Trophoblast cell (in vitro differentiated cells and primary cell): ENCODE data around the gene FAM78B.

Experiments
- DNase-seq, 2 donors: peaks; one replicate each; pipeline ENCODE4 v3.0.0-alpha.2; 2016
- H2AFZ ChIP-seq: 2 replicates; pipeline ENCODE4 v1.6.1; 2013; ENCODE audit warnings: low read length, moderate library complexity, mild to moderate bottlenecking; ENCODE audit not compliant: insufficient read depth, poor library complexity
- H2AK5ac ChIP-seq: 2 replicates; pipeline ENCODE4 v1.6.1; 2013; ENCODE audit warnings: mild to moderate bottlenecking, low read length
- H2BK120ac ChIP-seq: 2 replicates; pipeline ENCODE4 v1.6.1; 2013; ENCODE audit warnings: low read length, mild to moderate bottlenecking, moderate library complexity; ENCODE audit not compliant: insufficient read depth, poor library complexity
- H2BK12ac ChIP-seq: 2 replicates; pipeline ENCODE4 v1.6.1; 2013; ENCODE audit warnings: mild to moderate bottlenecking, low read length, moderate library complexity
- H2BK5ac ChIP-seq: 2 replicates; pipeline ENCODE4 v1.6.1; 2013; ENCODE audit warnings: low read length, low read depth, moderate library complexity, mild to moderate bottlenecking; ENCODE audit not compliant: poor library complexity
- H3K14ac ChIP-seq: 2 replicates; pipeline ENCODE4 v1.6.1; 2013; ENCODE audit warnings: mild to moderate bottlenecking, low read length
- H3K18ac ChIP-seq: 2 replicates; pipeline ENCODE4 v1.6.1; 2013; ENCODE audit warnings: mild to moderate bottlenecking, low read length
- H3K23ac ChIP-seq: 2 replicates; pipeline ENCODE4 v1.6.1; 2013; ENCODE audit warnings: low read length
- H3K27ac ChIP-seq: 2 replicates; pipeline ENCODE4 v1.5.1; 2013; ENCODE audit warnings: low read depth, mild to moderate bottlenecking, inconsistent platforms, low read length, moderate library complexity
- H3K27me3 ChIP-seq: 2 replicates; pipeline ENCODE4 v1.6.1; 2013; ENCODE audit warnings: inconsistent platforms, mild to moderate bottlenecking, low read length, moderate library complexity; ENCODE audit not compliant: insufficient read depth
- H3K36me3 ChIP-seq, 2 experiments: 1 replicate in 1 of 2; 2 replicates in 1 of 2; pipeline ENCODE4 v1.6.1; 2013; ENCODE audit warnings: low read length in 2 of 2, mild to moderate bottlenecking in 2 of 2, moderate library complexity in 1 of 2; ENCODE audit not compliant: insufficient read depth in 2 of 2, control insufficient read depth in 1 of 2
- H3K4ac ChIP-seq: 2 replicates; pipeline ENCODE4 v1.6.1; 2013; ENCODE audit warnings: low read depth, mild to moderate bottlenecking, low read length, moderate library complexity
- H3K4me1 ChIP-seq, 2 experiments: 1 replicate in 1 of 2; 2 replicates in 1 of 2; pipeline ENCODE4 v1.6.1; 2013; ENCODE audit warnings: low read length in 2 of 2, mild to moderate bottlenecking in 2 of 2, moderate library complexity in 1 of 2; ENCODE audit not compliant: insufficient read depth in 2 of 2, control insufficient read depth in 1 of 2
- H3K4me2 ChIP-seq: 2 replicates; pipeline ENCODE4 v1.6.1; 2013; ENCODE audit warnings: inconsistent platforms, mild to moderate bottlenecking, low read length, moderate library complexity
- H3K4me3 ChIP-seq: 2 replicates; pipeline ENCODE4 v1.5.1; 2013; ENCODE audit warnings: mild to moderate bottlenecking, low read depth, low read length, inconsistent platforms
- H3K79me1 ChIP-seq: one replicate; pipeline ENCODE4 v1.6.1; 2013; ENCODE audit warnings: low read length
- H3K79me2 ChIP-seq: 2 replicates; pipeline ENCODE4 v1.6.1; 2013; ENCODE audit warnings: low read length, mild to moderate bottlenecking; ENCODE audit not compliant: control insufficient read depth, insufficient read depth, poor library complexity
- H3K9ac ChIP-seq: 2 replicates; pipeline ENCODE4 v1.6.1; 2013; ENCODE audit warnings: mild to moderate bottlenecking, low read length
- H3K9me3 ChIP-seq: 2 replicates; pipeline ENCODE4 v1.6.1; 2013; ENCODE audit warnings: low read depth, mild to moderate bottlenecking, control low read depth, inconsistent platforms, low read length; ENCODE audit not compliant: insufficient read depth
- H4K12ac ChIP-seq: 2 replicates; pipeline ENCODE4 v1.6.1; 2013; ENCODE audit warnings: low read depth, mild to moderate bottlenecking, low read length, moderate library complexity
- H4K8ac ChIP-seq: 2 replicates; pipeline ENCODE4 v1.6.1; 2013; ENCODE audit warnings: low read depth, mild to moderate bottlenecking, low read length, moderate library complexity
- H4K91ac ChIP-seq: one replicate; pipeline ENCODE4 v1.6.1; 2013; ENCODE audit warnings: low read depth, mild to moderate bottlenecking, low read length, moderate library complexity
- WGBS: extraction: QIAGEN DNeasy Blood & Tissue Kit; methylation state at CpG from one replicate; pipeline ENCODE4 v1.1.7; 2013; ENCODE audit warnings: missing lambda C conversion rate; ENCODE audit not compliant: insufficient read length, insufficient coverage; ENCODE audit errors: extremely low coverage; 5-methylcytosine and 5-hydroxymethylcytosine counted together

Gene FAM78B

GRCh38 chr1:166086113-166086883 is 80.5 kb downstream of the FAM78B start:
- Histone ChIP-seq H3K9me3 (peaks cover 1% of the 10 kb centered on the region), H2AFZ (no peak overlapping the region), H2BK5ac (no peak overlapping the region), H3K79me2 (no peaks in the 10 kb centered on the region), H3K4me3 (no peak overlapping the region), H4K91ac (no peak overlapping the region), H2AK5ac (no peak overlapping the region), H3K27me3 (no peaks in the 10 kb centered on the region), H4K8ac (no peak overlapping the region), H3K18ac (no peak overlapping the region), H3K79me1 (no peaks in the 10 kb centered on the region), H3K27ac (no peak overlapping the region), H3K23ac (no peak overlapping the region), H3K4ac (no peak overlapping the region), H4K12ac (no peak overlapping the region), H3K4me1 (no peaks in the 10 kb centered on the region), H2BK120ac (no peak overlapping the region), H3K14ac (no peak overlapping the region), H3K4me2 (no peak overlapping the region), H3K36me3 (no peaks in the 10 kb centered on the region), H2BK12ac (no peak overlapping the region), H3K9ac (no peak overlapping the region)
- no CpG with 5 or more reads among the region's 6 CpGs for WGBS
- DNase-seq = no peak

GRCh38 chr1:166084613-166085012 is 82.2 kb downstream of the FAM78B start:
- Histone ChIP-seq H4K12ac (no peak overlapping the region), H2AK5ac (no peak overlapping the region), H3K4me2 (no peak overlapping the region), H2AFZ (no peak overlapping the region), H3K27me3 (no peaks in the 10 kb centered on the region), H3K14ac (no peak overlapping the region), H4K91ac (no peak overlapping the region), H3K4ac (no peak overlapping the region), H3K79me2 (no peaks in the 10 kb centered on the region), H2BK5ac (no peak overlapping the region), H3K79me1 (no peaks in the 10 kb centered on the region), H3K4me1 (no peaks in the 10 kb centered on the region), H3K27ac (no peak overlapping the region), H3K9ac (no peak overlapping the region), H3K36me3 (no peaks in the 10 kb centered on the region), H4K8ac (no peak overlapping the region), H2BK12ac (no peak overlapping the region), H3K23ac (no peak overlapping the region), H3K18ac (no peak overlapping the region), H3K9me3 (peaks cover 2% of the 10 kb centered on the region), H2BK120ac (no peak overlapping the region), H3K4me3 (no peak overlapping the region)
- no CpG with 5 or more reads among the region's 3 CpGs for WGBS
- DNase-seq = no peak

GRCh38 chr1:166083887-166084286 is 82.9 kb downstream of the FAM78B start:
- Histone ChIP-seq H3K36me3 (no peaks in the 10 kb centered on the region), H2BK12ac (no peak overlapping the region), H4K91ac (no peak overlapping the region), H3K9ac (no peak overlapping the region), H3K4ac (no peak overlapping the region), H3K18ac (no peak overlapping the region), H3K79me1 (no peaks in the 10 kb centered on the region), H4K8ac (no peak overlapping the region), H2BK120ac (no peak overlapping the region), H4K12ac (no peak overlapping the region), H3K79me2 (no peaks in the 10 kb centered on the region), H3K4me1 (no peaks in the 10 kb centered on the region), H3K9me3 (peaks cover 2% of the 10 kb centered on the region), H3K27ac (no peak overlapping the region), H3K4me3 (no peak overlapping the region), H3K23ac (no peak overlapping the region), H2AK5ac (no peak overlapping the region), H2BK5ac (no peak overlapping the region), H3K4me2 (no peak overlapping the region), H3K27me3 (no peaks in the 10 kb centered on the region), H3K14ac (no peak overlapping the region), H2AFZ (no peak overlapping the region)
- DNase-seq = no peak
- WGBS = no CpG with 5 or more reads among the region's 2 CpGs

DNA sequence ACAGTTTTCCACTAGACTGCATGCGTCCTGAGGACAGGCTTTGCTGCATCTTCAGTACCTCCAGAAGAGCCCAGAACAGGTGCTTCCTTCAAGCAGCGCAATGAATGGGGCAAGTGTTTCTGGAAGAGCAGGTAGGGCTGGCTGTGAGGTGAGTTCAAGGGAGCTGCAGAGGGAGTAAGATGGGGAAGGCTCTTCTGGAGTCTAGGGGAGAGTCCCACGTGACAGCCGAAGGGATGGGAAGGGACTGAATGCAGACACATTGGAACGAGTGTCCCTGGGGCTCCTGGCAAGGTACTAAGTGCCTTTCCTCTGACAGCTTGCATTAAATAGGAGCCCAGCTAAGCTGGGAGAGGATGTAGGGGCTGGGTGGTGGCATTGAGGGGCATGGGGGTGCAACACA is 84.2 kb downstream of the FAM78B start:
- no peak overlapping the region for H2BK12ac ChIP-seq
- H4K91ac ChIP-seq = no peak overlapping the region
- no peak overlapping the region for H3K4me3 ChIP-seq
- no peak overlapping the region for H3K4ac ChIP-seq
- no peak overlapping the region for H3K4me2 ChIP-seq
- no peak overlapping the region for H3K9ac ChIP-seq
- H3K14ac ChIP-seq = no peak overlapping the region
- no peak overlapping the region for H4K12ac ChIP-seq
- no peak overlapping the region for H2BK120ac ChIP-seq
- no peak overlapping the region for H2BK5ac ChIP-seq
- no peak overlapping the region for H4K8ac ChIP-seq
- WGBS = no CpG with 5 or more reads among the region's 5 CpGs
- H3K79me2 ChIP-seq = no peaks in the 10 kb centered on the region
- H3K9me3 ChIP-seq = peaks cover 2% of the 10 kb centered on the region
- H3K23ac ChIP-seq = no peak overlapping the region
- H3K79me1 ChIP-seq = no peaks in the 10 kb centered on the region
- no peak for DNase-seq
- no peak overlapping the region for H2AFZ ChIP-seq
- H3K36me3 ChIP-seq = no peaks in the 10 kb centered on the region
- no peak overlapping the region for H3K27ac ChIP-seq
- no peaks in the 10 kb centered on the region for H3K4me1 ChIP-seq
- H3K27me3 ChIP-seq = no peaks in the 10 kb centered on the region
- no peak overlapping the region for H3K18ac ChIP-seq
- no peak overlapping the region for H2AK5ac ChIP-seq
